Measurements from ENCODE around the gene PABPN1L. TPM values are rescaled to one million over a fixed set of nuclear protein-coding genes. Genes with fewer than 3 reads are reported as not detected.

Gene PABPN1L
- total and polyA plus RNA-seq, 2 donors (not counting 1 experiment from before 2014, with no cell fraction given): 0.21 to 0.84 TPM

- H3K9me3 ChIP-seq (ENCODE audit: control extremely low read depth in 1 of 3, control insufficient read depth in 2 of 3, insufficient read depth in 1 of 3, low read length in 2 of 3): no peaks in the 10 kb centered on the region
- no peaks in the 10 kb centered on the region for H3K27me3 Mint-ChIP-seq
- CTCF ChIA-PET: interaction anchor here (1.1 to 1.2 kb wide), 2 partner anchors 18 to 102 kb away, joined by 3 read pairs; no protein-coding TSS in a partner anchor
- peaks cover 21% of the 10 kb centered on the region for H3K79me2 ChIP-seq (ENCODE audit: control insufficient read depth, insufficient read depth, low read length)
- no peak overlapping the region for H2AFZ ChIP-seq (ENCODE audit: insufficient read depth, low read depth, low read length, poor library complexity, severe bottlenecking)
- H3K36me3 ChIP-seq (replicated peaks in 1 of 2; ENCODE audit: control extremely low read depth in 1 of 2, control insufficient read depth in 1 of 2, extremely low read depth in 1 of 2, insufficient read depth in 2 of 2, low read length in 1 of 2): peaks cover 0 to 14% of the 10 kb centered on the region in 2 experiments
- no peaks in the 10 kb centered on the region for H3K27me3 ChIP-seq (replicated peaks in 1 of 4; ENCODE audit: control extremely low read depth in 1 of 4, control insufficient read depth in 3 of 4, insufficient read depth in 4 of 4, low read length in 3 of 4)
- no peak overlapping the region for H3K4me2 ChIP-seq (replicated peaks; ENCODE audit: low read depth, low read length, poor library complexity, severe bottlenecking)
- peaks cover 20% of the 10 kb centered on the region for H4K20me1 ChIP-seq (ENCODE audit: control insufficient read depth, insufficient read depth, low read length, poor library complexity, severe bottlenecking)
- no peak overlapping the region for H3K4me3 ChIP-seq (ENCODE audit: control extremely low read depth in 1 of 5, extremely low read depth in 1 of 5, insufficient read depth in 1 of 5, low read depth in 2 of 5, low read length in 4 of 5)
- ATAC-seq (ENCODE audit: low read depth) (no peak), DNase-seq (no peak)
- H3K9me3 Mint-ChIP-seq (ENCODE audit: insufficient read depth): no peaks in the 10 kb centered on the region
- H3K4me1 Mint-ChIP-seq: no peaks in the 10 kb centered on the region
- no peak for TF ChIP-seq EZH2 (IDR thresholded peaks at IDR 0.05; ENCODE audit: borderline replicate concordance, insufficient read depth, low read depth, low read length, poor library complexity, severe bottlenecking)
- no peak for TF ChIP-seq CTCF (IDR thresholded peaks at IDR 0.05)
- H3K9ac ChIP-seq (ENCODE audit: low read length): no peak overlapping the region
- no peaks in the 10 kb centered on the region for H3K4me1 ChIP-seq (ENCODE audit: control insufficient read depth in 2 of 2, insufficient read depth in 2 of 2, low read length in 2 of 2)
- no peak overlapping the region for H3K27ac Mint-ChIP-seq
- H3K4me3 Mint-ChIP-seq: no peak overlapping the region
- H3K27ac ChIP-seq (ENCODE audit: low read length in 2 of 2): no peak overlapping the region
- intact Hi-C loops (cut with micrococcal nuclease): no loop called here
- 96% methylated on average over 24 of the region's 24 CpGs for WGBS (ENCODE audit: insufficient coverage)
- POLR2A ChIA-PET: no interaction called here
Observed at GRCh38 chr16:88839745-88840599, 26.5 kb downstream of the PABPN1L start.

GRCh38 chr16:88839026-88839529 lies 27.4 kb downstream of the PABPN1L start:
- Histone ChIP-seq H3K9ac (ENCODE audit: low read length) (no peak overlapping the region), H2AFZ (ENCODE audit: insufficient read depth, low read depth, low read length, poor library complexity, severe bottlenecking) (no peak overlapping the region), H3K4me2 (replicated peaks; ENCODE audit: low read depth, low read length, poor library complexity, severe bottlenecking) (no peak overlapping the region), H3K79me2 (ENCODE audit: control insufficient read depth, insufficient read depth, low read length) (peaks cover 14% of the 10 kb centered on the region), H3K4me1 (ENCODE audit: control insufficient read depth in 2 of 2, insufficient read depth in 2 of 2, low read length in 2 of 2) (no peaks in the 10 kb centered on the region), H3K27ac (ENCODE audit: low read length in 2 of 2) (no peak overlapping the region), H3K9me3 (ENCODE audit: control extremely low read depth in 1 of 3, control insufficient read depth in 2 of 3, insufficient read depth in 1 of 3, low read length in 2 of 3) (no peaks in the 10 kb centered on the region), H3K36me3 (replicated peaks in 1 of 2; ENCODE audit: control extremely low read depth in 1 of 2, control insufficient read depth in 1 of 2, extremely low read depth in 1 of 2, insufficient read depth in 2 of 2, low read length in 1 of 2) (peaks cover 0 to 14% of the 10 kb centered on the region in 2 experiments), H4K20me1 (ENCODE audit: control insufficient read depth, insufficient read depth, low read length, poor library complexity, severe bottlenecking) (peaks cover 12% of the 10 kb centered on the region), H3K27me3 (replicated peaks in 1 of 4; ENCODE audit: control extremely low read depth in 1 of 4, control insufficient read depth in 3 of 4, insufficient read depth in 4 of 4, low read length in 3 of 4) (no peaks in the 10 kb centered on the region), H3K4me3 (ENCODE audit: control extremely low read depth in 1 of 5, extremely low read depth in 1 of 5, insufficient read depth in 1 of 5, low read depth in 2 of 5, low read length in 4 of 5) (no peak overlapping the region)
- TF ChIP-seq EZH2 (IDR thresholded peaks at IDR 0.05; ENCODE audit: borderline replicate concordance, insufficient read depth, low read depth, low read length, poor library complexity, severe bottlenecking): no peak
- no peak for TF ChIP-seq CTCF (IDR thresholded peaks at IDR 0.05)
- ATAC-seq (ENCODE audit: low read depth) (no peak), DNase-seq (no peak)
- H3K27me3 Mint-ChIP-seq: no peaks in the 10 kb centered on the region
- no peak overlapping the region for H3K27ac Mint-ChIP-seq
- POLR2A ChIA-PET: no interaction called here
- no peaks in the 10 kb centered on the region for H3K4me1 Mint-ChIP-seq
- no peaks in the 10 kb centered on the region for H3K9me3 Mint-ChIP-seq (ENCODE audit: insufficient read depth)
- H3K4me3 Mint-ChIP-seq: no peak overlapping the region
- CTCF ChIA-PET: interaction anchor here (1.1 to 1.2 kb wide), 2 partner anchors 19 to 101 kb away, joined by 3 read pairs; no protein-coding TSS in a partner anchor
- 87% methylated on average over 39 of the region's 39 CpGs for WGBS (ENCODE audit: insufficient coverage)
- intact Hi-C loops (cut with micrococcal nuclease): no loop called here
